Memory B cell (primary cell): ENCODE results near the gene CNTNAP2.
A peak's percentile ranks its signal among the peaks of the same experiment; 100 is the strongest.
"Not testable (repeated sequence)": the region's sequence is repeated elsewhere in the genome, so short reads cannot be mapped to it uniquely, and the experiment has no call there.

Experiments
- ATAC-seq: fragments of 150-1000 bp; cut with Tn5 transposase; 2 replicates; pipeline ENCODE4 v1.10.0; 2021; ENCODE audit warnings: low read depth, mild to moderate bottlenecking, moderate library complexity
- DNase-seq, 2 donors: peaks; one replicate each; pipeline ENCODE4 v3.0.0; 2022; ENCODE audit warnings: low spot score in 2 of 2
- H3K27ac Mint-ChIP-seq: one replicate; pipeline ENCODE4 v1.8.0; 2022; ENCODE audit warnings: mild to moderate bottlenecking, moderate library complexity, mixed read lengths
- H3K27me3 Mint-ChIP-seq: one replicate; pipeline ENCODE4 v1.8.0; 2022; ENCODE audit warnings: mixed read lengths
- H3K36me3 Mint-ChIP-seq: one replicate; pipeline ENCODE4 v1.8.0; 2022; ENCODE audit warnings: mild to moderate bottlenecking, mixed read lengths
- H3K4me1 Mint-ChIP-seq: one replicate; pipeline ENCODE4 v1.8.0; 2022; ENCODE audit warnings: mixed read lengths
- H3K4me3 Mint-ChIP-seq: one replicate; pipeline ENCODE4 v1.8.0; 2022; ENCODE audit warnings: mild to moderate bottlenecking, moderate library complexity, mixed read lengths
- H3K9me3 Mint-ChIP-seq: one replicate; pipeline ENCODE4 v1.8.0; 2022; ENCODE audit warnings: mixed read lengths

Gene CNTNAP2

DNA sequence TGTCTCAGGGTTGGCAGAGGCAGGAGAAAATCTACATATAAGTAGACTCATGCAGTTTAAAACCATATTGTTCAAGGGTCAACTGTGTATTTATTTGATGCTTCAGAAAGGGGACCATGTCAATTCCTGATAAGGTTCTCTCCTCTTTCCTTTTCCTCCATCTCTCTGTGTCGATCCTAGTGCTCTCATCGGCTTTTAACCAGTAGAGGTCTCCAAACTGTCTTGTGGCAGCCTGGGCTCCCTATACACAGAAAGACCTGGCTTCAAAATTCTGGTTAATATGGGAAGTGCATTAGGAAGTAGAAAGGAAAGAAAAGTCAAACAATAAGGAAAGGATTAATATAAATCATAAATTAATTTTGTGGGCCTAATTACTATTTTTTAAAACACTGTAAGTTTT, 2169.5 kb downstream of the CNTNAP2 start:
- Mint-ChIP-seq H3K4me1 (peaks cover 20% of the 10 kb centered on the region), H3K27ac (no peak overlapping the region), H3K27me3 (no peaks in the 10 kb centered on the region), H3K36me3 (peaks cover 5% of the 10 kb centered on the region), H3K9me3 (peaks cover 2% of the 10 kb centered on the region), H3K4me3 (no peak overlapping the region)
- DNase-seq (no peak), ATAC-seq (no peak)

DNA sequence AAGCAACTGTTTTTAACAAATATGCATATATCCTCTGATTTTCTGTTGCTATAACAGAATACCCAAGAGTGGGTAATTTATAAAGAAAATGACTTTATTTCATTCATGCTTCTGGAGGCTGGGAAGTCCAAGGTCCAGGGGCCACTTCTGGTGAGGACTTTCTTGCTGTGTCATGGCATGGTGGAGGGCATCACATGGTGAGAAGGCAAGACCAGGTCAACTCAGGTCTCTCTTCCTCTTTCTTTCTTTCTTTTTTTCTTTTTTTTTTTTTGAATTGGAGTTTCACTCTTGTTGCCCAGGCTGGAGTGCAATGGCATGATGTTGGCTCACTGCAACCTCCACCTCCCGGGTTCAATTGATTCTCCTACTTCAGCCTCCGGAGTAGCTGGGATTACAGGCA, 2170.9 kb downstream of the CNTNAP2 start:
- Mint-ChIP-seq H3K4me1 (peaks cover 21% of the 10 kb centered on the region), H3K27ac (no peak overlapping the region), H3K9me3 (peaks cover 2% of the 10 kb centered on the region), H3K27me3 (no peaks in the 10 kb centered on the region), H3K4me3 (no peak overlapping the region), H3K36me3 (peaks cover 5% of the 10 kb centered on the region)
- DNase-seq: no peak
- peak; percentile 38 for ATAC-seq

DNA sequence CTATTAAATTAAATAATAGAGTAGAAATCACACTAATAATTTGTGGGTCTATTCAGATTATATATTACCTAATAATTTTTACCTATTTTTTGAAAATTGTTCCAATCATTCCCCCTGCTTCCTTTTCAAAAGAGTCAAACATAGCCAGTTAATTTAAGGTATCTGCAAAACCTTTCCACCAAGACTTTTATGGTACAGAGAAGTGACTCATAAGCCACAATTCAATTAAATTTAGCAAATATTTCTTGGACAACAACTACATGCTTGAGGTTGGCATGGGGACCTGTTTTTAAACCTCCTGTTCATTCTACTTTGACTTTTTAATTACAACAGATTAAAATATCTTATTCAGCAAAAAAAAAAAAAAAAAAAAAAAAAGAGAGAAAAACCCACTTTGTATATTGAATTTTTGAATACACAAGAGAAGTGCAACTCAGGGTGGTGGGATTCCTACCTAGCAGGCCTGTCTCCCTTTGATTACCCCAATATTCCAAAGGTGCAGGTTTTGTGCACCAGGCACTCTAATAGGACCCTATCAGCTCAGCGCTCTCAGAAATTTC, 2172.1 kb downstream of the CNTNAP2 start:
- H3K4me3 Mint-ChIP-seq: no peak overlapping the region
- DNase-seq: no peak

GRCh38 chr7:148289630-148290029, 2173.0 kb downstream of the CNTNAP2 start:
- Mint-ChIP-seq H3K36me3 (no peaks in the 10 kb centered on the region), H3K4me3 (no peak overlapping the region), H3K4me1 (peaks cover 24% of the 10 kb centered on the region), H3K27me3 (no peaks in the 10 kb centered on the region), H3K9me3 (no peaks in the 10 kb centered on the region), H3K27ac (no peak overlapping the region)
- no peak for DNase-seq
- no peak for ATAC-seq

More for the DNA sequence above, 2172.1 kb downstream of the CNTNAP2 start:
- Mint-ChIP-seq H3K27me3 (no peaks in the 10 kb centered on the region), H3K4me1 (peaks cover 24% of the 10 kb centered on the region), H3K9me3 (peaks cover 2% of the 10 kb centered on the region), H3K36me3 (peaks cover 4% of the 10 kb centered on the region), H3K27ac (no peak overlapping the region)
- ATAC-seq: no peak

DNA sequence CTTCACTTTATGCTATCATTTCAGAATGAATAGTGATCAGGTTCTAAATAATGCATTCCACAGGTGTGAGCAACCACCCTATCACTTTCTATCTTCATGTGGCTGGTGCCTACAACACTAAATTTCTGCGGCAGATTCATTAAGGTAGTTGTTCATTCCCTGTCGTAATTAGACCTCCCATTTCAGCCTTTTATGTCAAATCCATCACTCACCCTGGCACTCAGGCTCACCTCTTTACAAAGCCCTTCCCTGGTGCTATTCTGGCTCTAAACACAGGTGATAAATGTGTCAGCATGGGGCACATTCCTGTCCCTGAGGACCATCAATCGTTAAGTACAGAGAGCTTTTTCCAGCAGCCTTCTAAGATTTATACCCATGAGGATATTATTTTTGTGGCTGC, 2173.9 kb downstream of the CNTNAP2 start:
- H3K27ac Mint-ChIP-seq: no peak overlapping the region
- no peak for DNase-seq
- H3K36me3 Mint-ChIP-seq: no peaks in the 10 kb centered on the region
- H3K9me3 Mint-ChIP-seq: no peaks in the 10 kb centered on the region
- no peak overlapping the region for H3K4me3 Mint-ChIP-seq
- H3K4me1 Mint-ChIP-seq: peaks cover 24% of the 10 kb centered on the region
- no peak for ATAC-seq
- no peaks in the 10 kb centered on the region for H3K27me3 Mint-ChIP-seq

DNA sequence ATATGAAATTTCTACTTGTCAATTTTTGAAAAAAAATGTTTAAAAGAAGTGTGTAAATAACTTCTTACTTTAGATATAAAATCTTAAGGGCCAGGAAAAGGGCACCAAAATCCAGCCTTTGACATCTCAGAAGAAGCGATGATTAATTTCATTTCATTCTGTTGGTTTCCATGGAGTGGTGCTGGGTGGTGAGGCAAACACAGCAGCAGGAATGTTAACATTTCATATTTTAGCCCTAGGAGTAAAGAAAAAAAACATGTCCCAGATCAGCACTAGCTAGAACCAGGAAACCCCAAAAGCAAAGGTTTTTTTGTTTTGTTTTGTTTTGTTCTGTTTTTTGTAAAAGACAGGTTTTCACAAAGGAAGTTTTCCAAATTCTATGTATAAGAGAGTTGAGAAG, 2175.2 kb downstream of the CNTNAP2 start:
- Mint-ChIP-seq H3K27ac (peak overlapping the region; percentile 35), H3K4me3 (no peak overlapping the region), H3K27me3 (no peaks in the 10 kb centered on the region), H3K36me3 (no peaks in the 10 kb centered on the region), H3K4me1 (peaks cover 19% of the 10 kb centered on the region), H3K9me3 (no peaks in the 10 kb centered on the region)
- no peak for DNase-seq
- ATAC-seq: no peak

DNA sequence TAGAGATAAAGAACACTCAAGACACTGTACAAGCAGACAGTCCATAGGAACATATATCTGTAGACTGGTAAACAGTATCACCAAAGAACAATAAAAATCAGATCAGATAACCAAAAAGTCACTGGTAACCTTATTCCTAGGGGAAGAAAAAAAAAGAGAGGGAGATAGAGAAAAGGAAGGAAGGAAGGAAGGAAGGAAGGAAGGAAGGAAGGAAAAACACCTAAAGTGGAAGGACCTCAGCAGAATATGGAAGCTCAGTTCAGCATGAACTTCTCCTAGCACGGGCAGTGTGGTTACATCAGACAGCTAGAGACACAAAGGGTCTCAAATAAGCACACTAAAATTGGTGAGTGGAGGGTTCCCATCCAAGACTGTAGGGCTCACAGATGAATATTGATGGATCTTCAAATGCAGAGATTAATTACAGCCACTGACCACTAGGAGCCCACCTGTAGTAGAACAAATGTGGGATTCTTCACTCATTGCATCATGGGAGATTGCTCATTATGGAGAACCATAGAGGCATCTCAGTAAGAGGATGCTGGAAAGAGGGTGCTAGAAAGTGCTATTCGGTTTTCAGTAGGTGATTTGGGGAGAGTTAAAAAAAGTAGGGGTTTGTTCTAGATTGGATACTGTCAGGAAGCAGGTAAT, 2180.5 kb downstream of the CNTNAP2 start:
- DNase-seq (no peak), ATAC-seq (no peak)
- no peak overlapping the region for H3K27ac Mint-ChIP-seq
- H3K9me3 Mint-ChIP-seq: peaks cover 1% of the 10 kb centered on the region
- H3K27me3 Mint-ChIP-seq: no peaks in the 10 kb centered on the region
- H3K36me3 Mint-ChIP-seq: peaks cover 8% of the 10 kb centered on the region
- peak overlapping the region; percentile 17 for H3K4me3 Mint-ChIP-seq
- H3K4me1 Mint-ChIP-seq: peaks cover 23% of the 10 kb centered on the region

DNA sequence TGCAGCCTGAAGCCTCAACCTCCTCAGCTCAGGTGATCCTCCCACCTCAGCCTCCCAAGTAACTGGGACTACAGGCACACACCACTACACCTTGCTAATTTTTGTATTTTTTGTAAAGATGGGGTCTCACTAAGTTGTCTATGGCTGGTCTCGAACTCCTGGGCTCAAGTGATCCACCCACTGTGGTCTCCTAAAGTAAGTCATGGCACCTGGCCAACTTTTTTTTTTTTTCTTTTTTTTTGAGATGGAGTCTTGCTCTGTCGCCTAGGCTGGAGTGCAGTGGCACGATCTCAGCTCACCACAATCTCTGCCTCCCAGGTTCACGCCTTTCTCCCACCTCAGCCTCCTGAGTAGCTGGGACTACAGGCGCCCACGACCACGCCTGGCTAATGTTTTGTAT, 2182.2 kb downstream of the CNTNAP2 start:
- H3K36me3 Mint-ChIP-seq: peaks cover 12% of the 10 kb centered on the region
- H3K9me3 Mint-ChIP-seq, H3K4me3 Mint-ChIP-seq, H3K27me3 Mint-ChIP-seq, H3K27ac Mint-ChIP-seq, ATAC-seq, DNase-seq: not testable (repeated sequence)
- peaks cover 29% of the 10 kb centered on the region for H3K4me1 Mint-ChIP-seq

- DNase-seq (no peak), ATAC-seq (no peak)
- peaks cover 6% of the 10 kb centered on the region for H3K9me3 Mint-ChIP-seq
- H3K27ac Mint-ChIP-seq: no peak overlapping the region
- peaks cover 12% of the 10 kb centered on the region for H3K36me3 Mint-ChIP-seq
- no peak overlapping the region for H3K4me3 Mint-ChIP-seq
- no peaks in the 10 kb centered on the region for H3K27me3 Mint-ChIP-seq
- H3K4me1 Mint-ChIP-seq: peaks cover 33% of the 10 kb centered on the region
Observed at GRCh38 chr7:148299350-148300276, 2183.0 kb downstream of the CNTNAP2 start.

DNA sequence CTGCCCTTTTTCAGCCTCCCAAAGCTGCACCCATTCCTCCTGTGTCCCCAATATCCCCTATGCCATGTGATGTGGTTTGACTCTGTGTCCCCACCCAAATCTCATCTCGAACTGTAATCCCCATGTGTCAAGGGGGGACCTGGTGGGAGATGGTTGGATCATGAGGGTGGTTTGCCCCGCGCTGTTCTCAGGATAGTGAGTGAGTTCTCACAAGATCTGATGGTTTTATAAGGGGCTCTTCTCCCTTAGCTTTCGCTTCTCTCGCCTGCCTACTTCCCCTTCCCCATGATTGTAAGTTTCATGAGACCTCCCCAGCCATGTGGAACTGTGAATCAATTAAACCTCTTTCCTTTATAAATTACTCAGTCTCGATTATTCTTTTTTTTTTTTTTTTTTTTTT, 2185.8 kb downstream of the CNTNAP2 start:
- DNase-seq, H3K27me3 Mint-ChIP-seq, H3K9me3 Mint-ChIP-seq, ATAC-seq: not testable (repeated sequence)
- Mint-ChIP-seq H3K27ac (peak overlapping the region; percentile 91), H3K4me1 (peaks cover 47% of the 10 kb centered on the region), H3K36me3 (peaks cover 22% of the 10 kb centered on the region), H3K4me3 (peak overlapping the region; percentile 4)

GRCh38 chr7:148303295-148304082, 2186.9 kb downstream of the CNTNAP2 start:
- DNase-seq (no peak), ATAC-seq (peak; percentile 31)
- Mint-ChIP-seq H3K4me1 (peaks cover 45% of the 10 kb centered on the region), H3K4me3 (peak overlapping the region; percentile 74), H3K36me3 (peaks cover 22% of the 10 kb centered on the region), H3K9me3 (peaks cover 9% of the 10 kb centered on the region), H3K27ac (peak overlapping the region; percentile 91), H3K27me3 (no peaks in the 10 kb centered on the region)

- ATAC-seq: peak; percentile 31
- Mint-ChIP-seq H3K9me3 (peaks cover 9% of the 10 kb centered on the region), H3K36me3 (peaks cover 22% of the 10 kb centered on the region), H3K4me3 (peak overlapping the region; percentile 74), H3K27me3 (no peaks in the 10 kb centered on the region), H3K27ac (peak overlapping the region; percentile 91), H3K4me1 (peaks cover 45% of the 10 kb centered on the region)
- DNase-seq: no peak
Observed at GRCh38 chr7:148304083-148304335, 2187.4 kb downstream of the CNTNAP2 start.

GRCh38 chr7:148304456-148304855, 2187.9 kb downstream of the CNTNAP2 start:
- ATAC-seq: peak; percentile 89

GRCh38 chr7:148306759-148307158, 2190.2 kb downstream of the CNTNAP2 start:
- no peaks in the 10 kb centered on the region for H3K27me3 Mint-ChIP-seq
- H3K36me3 Mint-ChIP-seq: peaks cover 21% of the 10 kb centered on the region
- DNase-seq (no peak), ATAC-seq (peak; percentile 23)
- H3K4me1 Mint-ChIP-seq: peaks cover 47% of the 10 kb centered on the region
- peak overlapping the region; percentile 91 for H3K27ac Mint-ChIP-seq
- H3K4me3 Mint-ChIP-seq: peak overlapping the region; percentile 70
- peaks cover 10% of the 10 kb centered on the region for H3K9me3 Mint-ChIP-seq

More at GRCh38 chr7:148304456-148304855, 2187.9 kb downstream of the CNTNAP2 start:
- Mint-ChIP-seq H3K4me1 (peaks cover 45% of the 10 kb centered on the region), H3K36me3 (peaks cover 22% of the 10 kb centered on the region), H3K27me3 (no peaks in the 10 kb centered on the region), H3K9me3 (peaks cover 9% of the 10 kb centered on the region), H3K27ac (peak overlapping the region; percentile 91), H3K4me3 (peak overlapping the region; percentile 79)
- peak in 1 of 2 donors; percentile 14 for DNase-seq
